ENCODE results near the gene CUEDC1. TPM values are rescaled to one million over a fixed set of nuclear protein-coding genes. Genes with fewer than 3 reads are reported as not detected.

CUEDC1 gene
- total RNA-seq, 2 donors from 2014 or later = 42.3 to 43.6 TPM

Other genes with a start within 250 kb of the CUEDC1 start
- not detected for gene CCDC182, start 210.1 kb downstream of the CUEDC1 start, total RNA-seq
- 10 to 100 TPM; 25.2 to 26.5 TPM for gene MRPS23, start 105.4 kb downstream of the CUEDC1 start, total RNA-seq
- gene VEZF1, start 32.8 kb upstream of the CUEDC1 start, total RNA-seq = 10 to 100 TPM; 56.1 to 61.8 TPM
- 100 to 1,000 TPM; 120 to 152 TPM for gene SRSF1, start 51.8 kb upstream of the CUEDC1 start, total RNA-seq
- 10 to 100 TPM; 30.6 to 35.4 TPM for gene DYNLL2, start 128.0 kb upstream of the CUEDC1 start, total RNA-seq
- not detected for gene OR4D1, start 193.0 kb upstream of the CUEDC1 start, total RNA-seq
- gene OR4D2, start 211.6 kb upstream of the CUEDC1 start, total RNA-seq = not detected
- not detected for gene EPX, start 237.3 kb upstream of the CUEDC1 start, total RNA-seq

Data from posterior vena cava (tissue), 2 donors.